Retina (tissue), 1 donor: ENCODE results near the gene CDC42BPB.
"Not testable (repeated sequence)": the region's sequence is repeated elsewhere in the genome, so short reads cannot be mapped to it uniquely, and the experiment has no call there.

ENCODE experiments used
- DNase-seq: peaks from one replicate; pipeline ENCODE4 v3.0.0-alpha.2; 2016

The CDC42BPB gene

GRCh38 chr14:102909462-102909861 lies 147.9 kb downstream of the CDC42BPB start:
- no peak for DNase-seq

- DNase-seq = peak; percentile 63
These were observed 148.4 kb downstream of the CDC42BPB start for GRCh38 chr14:102908766-102909455.

GRCh38 chr14:102907980-102908730 lies 149.2 kb downstream of the CDC42BPB start:
- no peak for DNase-seq

- no peak for DNase-seq
These were observed 150.0 kb downstream of the CDC42BPB start for GRCh38 chr14:102907303-102907844.

GRCh38 chr14:102906616-102907302 lies 150.6 kb downstream of the CDC42BPB start:
- DNase-seq = no peak

GRCh38 chr14:102905116-102906108 lies 151.9 kb downstream of the CDC42BPB start:
- DNase-seq = no peak

- no peak for DNase-seq
These were observed 153.3 kb downstream of the CDC42BPB start for GRCh38 chr14:102903889-102904512.

GRCh38 chr14:102903248-102903888 lies 154.0 kb downstream of the CDC42BPB start:
- DNase-seq = no peak

GRCh38 chr14:102902523-102903247 lies 154.7 kb downstream of the CDC42BPB start:
- peak; percentile 9 for DNase-seq

GRCh38 chr14:102902086-102902485 lies 155.3 kb downstream of the CDC42BPB start:
- DNase-seq = no peak

- no peak for DNase-seq
These were observed 155.7 kb downstream of the CDC42BPB start for GRCh38 chr14:102901633-102902032.

GRCh38 chr14:102900631-102901571 lies 156.4 kb downstream of the CDC42BPB start:
- no peak for DNase-seq

- DNase-seq = no peak
These were observed 157.8 kb downstream of the CDC42BPB start for GRCh38 chr14:102899516-102899900.

- DNase-seq = no peak
These were observed 158.4 kb downstream of the CDC42BPB start for GRCh38 chr14:102898776-102899515.

- no peak for DNase-seq
These were observed 159.1 kb downstream of the CDC42BPB start for GRCh38 chr14:102898298-102898697.

GRCh38 chr14:102897299-102898027 lies 159.9 kb downstream of the CDC42BPB start:
- DNase-seq = no peak

- DNase-seq = not testable (repeated sequence)
These were observed 160.6 kb downstream of the CDC42BPB start for GRCh38 chr14:102896735-102897134.

- no peak for DNase-seq
These were observed 163.9 kb downstream of the CDC42BPB start for GRCh38 chr14:102893452-102893851.
